HUES64 (cell line): Measurements from ENCODE around the gene MAD2L2.

Experiments
- H3K27ac ChIP-seq: 2 replicates; pipeline ENCODE4 v1.7.0; 2013; ENCODE audit warnings: low read depth, low read length, inconsistent platforms
- H3K27me3 ChIP-seq: 2 replicates; pipeline ENCODE4 v1.6.1; 2013; ENCODE audit warnings: mild to moderate bottlenecking, low read length; ENCODE audit not compliant: insufficient read depth
- H3K36me3 ChIP-seq: 2 replicates; pipeline ENCODE4 v1.6.1; 2013; ENCODE audit warnings: mild to moderate bottlenecking, low read length; ENCODE audit not compliant: insufficient read depth
- H3K4me1 ChIP-seq: 2 replicates; pipeline ENCODE4 v1.6.1; 2013; ENCODE audit warnings: mild to moderate bottlenecking, low read length, moderate library complexity; ENCODE audit not compliant: insufficient read depth
- H3K4me3 ChIP-seq: 2 replicates; pipeline ENCODE4 v1.5.1; 2013; ENCODE audit warnings: mild to moderate bottlenecking, low read length, moderate library complexity
- H3K9ac ChIP-seq: 2 replicates; pipeline ENCODE4 v1.6.1; 2013; ENCODE audit warnings: mild to moderate bottlenecking, low read depth, low read length
- H3K9me3 ChIP-seq: 2 replicates; pipeline ENCODE4 v1.6.1; 2013; ENCODE audit warnings: low read depth, low read length; ENCODE audit not compliant: insufficient read depth
- WGBS: fragments of 150-250, 120-280 bp; methylation state at CpG from one replicate; pipeline ENCODE4 v1.1.7; 2013; ENCODE audit warnings: missing lambda C conversion rate; 5-methylcytosine and 5-hydroxymethylcytosine counted together

The MAD2L2 gene

DNA sequence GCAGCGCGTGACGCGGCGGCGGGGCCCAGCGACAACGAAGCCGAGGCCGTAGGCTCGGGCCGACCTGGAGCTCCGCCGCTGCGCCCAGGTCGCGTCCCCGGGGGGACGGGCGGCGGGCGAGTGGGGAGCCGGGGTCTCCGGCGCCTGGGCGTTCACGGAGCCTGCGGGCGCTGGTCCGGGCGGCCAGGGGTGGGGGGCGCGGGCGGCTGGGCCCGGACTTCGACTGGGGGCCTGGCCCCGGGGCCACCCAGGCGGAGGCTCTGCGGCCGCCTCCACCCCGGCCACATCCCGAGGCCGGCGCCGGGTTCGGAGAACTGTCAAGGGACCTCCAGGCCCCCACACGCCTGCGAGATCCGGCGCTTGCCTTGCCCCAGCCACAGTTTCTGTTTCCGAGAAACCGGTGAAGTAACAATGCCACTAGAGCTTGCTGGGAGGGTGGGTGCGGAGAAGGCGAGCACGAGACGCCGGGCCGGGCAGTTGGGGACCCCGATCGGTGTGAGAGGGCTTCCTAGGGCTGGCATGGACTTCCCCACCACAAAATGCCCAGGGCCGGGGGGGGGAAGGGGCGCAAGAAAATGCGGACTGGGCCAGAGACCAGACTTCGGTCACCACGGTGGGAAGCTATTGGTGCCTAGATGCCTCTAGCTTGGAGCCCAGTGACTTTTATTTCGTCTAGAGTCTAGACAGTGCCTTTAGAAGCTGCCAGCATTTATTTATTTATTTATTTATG, 16.4 kb downstream of the MAD2L2 start:
- Histone ChIP-seq H3K27ac (peak overlapping the region; percentile 58; the same call in 1 of the 2 replicates), H3K9ac (peak overlapping the region; percentile 66)

DNA sequence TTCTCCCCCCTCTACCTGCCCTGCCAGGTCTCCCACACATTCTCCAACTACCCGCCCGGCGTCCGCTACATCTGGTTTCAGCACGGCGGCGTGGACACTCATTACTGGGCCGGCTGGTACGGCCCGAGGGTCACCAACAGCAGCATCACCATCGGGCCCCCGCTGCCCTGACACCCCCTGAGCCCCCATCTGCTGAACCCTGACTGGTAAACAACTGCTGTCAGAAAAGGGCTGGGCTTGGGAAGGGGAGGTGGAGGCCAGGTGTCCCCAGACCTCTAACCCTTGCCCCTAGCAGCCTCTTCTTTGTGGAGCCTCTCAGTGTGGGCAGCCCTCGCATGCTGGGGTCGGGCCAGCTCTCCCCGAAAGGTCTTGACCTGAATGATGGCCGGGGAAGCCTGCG, 19.8 kb downstream of the MAD2L2 start:
- Histone ChIP-seq H3K36me3 (peaks cover 42% of the 10 kb centered on the region), H3K27ac (no peak overlapping the region), H3K4me3 (no peak overlapping the region), H3K4me1 (no peaks in the 10 kb centered on the region), H3K27me3 (0 out of 2 replicates have a peak, but pooled peaks cover 2% of the 10 kb centered on the region), H3K9ac (no peak overlapping the region), H3K9me3 (no peaks in the 10 kb centered on the region)
- WGBS: 96% methylated on average over 17 of the region's 17 CpGs

More for the DNA sequence above, 16.4 kb downstream of the MAD2L2 start:
- Histone ChIP-seq H3K4me3 (peak overlapping the region; percentile 58), H3K36me3 (peaks cover 36% of the 10 kb centered on the region), H3K9me3 (no peaks in the 10 kb centered on the region), H3K4me1 (no peaks in the 10 kb centered on the region), H3K27me3 (0 out of 2 replicates have a peak, but pooled peaks cover 2% of the 10 kb centered on the region)
- 3% methylated on average over 66 of the region's 66 CpGs for WGBS

DNA sequence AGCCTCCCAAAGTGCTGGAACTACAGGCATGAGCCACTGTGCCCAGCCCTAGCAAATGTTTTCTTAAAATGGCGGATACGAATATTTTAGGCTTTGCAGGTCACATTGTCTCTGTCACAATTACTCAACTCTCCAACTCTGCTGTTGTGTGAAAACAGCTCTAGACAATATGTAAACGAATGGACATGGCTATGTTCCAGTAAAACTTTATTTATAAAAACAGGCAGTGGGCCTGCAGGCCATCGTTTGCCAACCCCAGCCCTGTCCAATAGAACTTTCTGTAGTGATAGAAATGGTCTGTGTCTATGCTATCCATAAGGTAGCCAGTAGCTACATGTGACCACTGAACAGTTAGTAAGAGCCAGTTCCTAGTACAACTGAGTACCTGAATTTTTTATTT, 21.2 kb downstream of the MAD2L2 start:
- Histone ChIP-seq H3K4me3 (no peak overlapping the region), H3K9ac (no peak overlapping the region), H3K9me3 (no peaks in the 10 kb centered on the region), H3K36me3 (peaks cover 42% of the 10 kb centered on the region), H3K27me3 (0 out of 2 replicates have a peak, but pooled peaks cover 2% of the 10 kb centered on the region), H3K4me1 (0 out of 2 replicates have a peak, but pooled peaks cover 3% of the 10 kb centered on the region), H3K27ac (no peak overlapping the region)
- 91% methylated on average over 4 of the region's 4 CpGs for WGBS

DNA sequence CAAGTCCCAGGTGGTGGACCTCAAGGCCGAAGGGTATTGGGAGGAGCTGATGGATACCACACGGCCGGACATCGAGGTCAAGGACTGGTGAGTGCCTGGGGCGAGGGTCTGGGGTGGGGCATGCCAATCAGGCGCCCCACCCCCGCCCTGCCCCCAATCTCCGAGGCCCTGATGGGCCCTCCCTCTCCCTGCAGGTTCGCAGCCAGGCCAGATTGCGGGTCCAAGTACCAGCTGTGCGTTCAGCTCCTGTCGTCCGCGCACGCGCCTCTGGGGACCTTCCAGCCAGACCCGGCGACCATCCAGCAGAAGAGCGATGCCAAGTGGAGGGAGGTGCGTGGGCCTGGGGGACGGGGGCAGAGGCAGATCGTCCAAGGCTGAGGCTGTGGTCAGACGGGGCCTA, 22.4 kb downstream of the MAD2L2 start:
- H3K9me3 ChIP-seq: no peaks in the 10 kb centered on the region
- H3K9ac ChIP-seq: no peak overlapping the region
- WGBS: 94% methylated on average over 23 of the region's 23 CpGs
- no peak overlapping the region for H3K4me3 ChIP-seq
- peaks cover 5% of the 10 kb centered on the region; the same call in 1 of the 2 replicates for H3K4me1 ChIP-seq
- H3K27ac ChIP-seq: no peak overlapping the region
- peaks cover 42% of the 10 kb centered on the region for H3K36me3 ChIP-seq
- H3K27me3 ChIP-seq: peaks cover 8% of the 10 kb centered on the region

DNA sequence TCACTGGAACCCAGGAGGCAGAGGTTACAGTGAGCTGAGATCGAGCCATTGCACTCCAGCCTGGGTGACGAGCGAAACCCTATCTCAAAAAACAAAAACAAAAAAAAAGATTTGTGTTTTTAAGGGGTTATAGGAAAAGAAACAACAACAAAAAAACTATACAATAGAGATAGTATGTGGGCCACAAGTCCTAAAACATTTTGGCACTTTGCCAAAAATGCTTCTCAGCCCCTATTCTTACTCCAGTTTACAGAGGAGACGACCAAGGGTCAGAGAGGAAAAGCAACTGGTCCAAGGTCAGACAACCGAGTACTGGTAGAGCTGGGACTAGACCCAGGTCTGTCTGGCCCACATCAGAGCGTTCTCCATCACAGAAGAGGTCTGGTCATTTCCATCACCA, 23.3 kb downstream of the MAD2L2 start:
- Histone ChIP-seq H3K9ac (no peak overlapping the region), H3K9me3 (no peaks in the 10 kb centered on the region), H3K27ac (no peak overlapping the region), H3K4me1 (peaks cover 12% of the 10 kb centered on the region), H3K27me3 (peaks cover 14% of the 10 kb centered on the region), H3K4me3 (no peak overlapping the region), H3K36me3 (peaks cover 41% of the 10 kb centered on the region)
- 94% methylated on average over 4 of the region's 6 CpGs for WGBS

DNA sequence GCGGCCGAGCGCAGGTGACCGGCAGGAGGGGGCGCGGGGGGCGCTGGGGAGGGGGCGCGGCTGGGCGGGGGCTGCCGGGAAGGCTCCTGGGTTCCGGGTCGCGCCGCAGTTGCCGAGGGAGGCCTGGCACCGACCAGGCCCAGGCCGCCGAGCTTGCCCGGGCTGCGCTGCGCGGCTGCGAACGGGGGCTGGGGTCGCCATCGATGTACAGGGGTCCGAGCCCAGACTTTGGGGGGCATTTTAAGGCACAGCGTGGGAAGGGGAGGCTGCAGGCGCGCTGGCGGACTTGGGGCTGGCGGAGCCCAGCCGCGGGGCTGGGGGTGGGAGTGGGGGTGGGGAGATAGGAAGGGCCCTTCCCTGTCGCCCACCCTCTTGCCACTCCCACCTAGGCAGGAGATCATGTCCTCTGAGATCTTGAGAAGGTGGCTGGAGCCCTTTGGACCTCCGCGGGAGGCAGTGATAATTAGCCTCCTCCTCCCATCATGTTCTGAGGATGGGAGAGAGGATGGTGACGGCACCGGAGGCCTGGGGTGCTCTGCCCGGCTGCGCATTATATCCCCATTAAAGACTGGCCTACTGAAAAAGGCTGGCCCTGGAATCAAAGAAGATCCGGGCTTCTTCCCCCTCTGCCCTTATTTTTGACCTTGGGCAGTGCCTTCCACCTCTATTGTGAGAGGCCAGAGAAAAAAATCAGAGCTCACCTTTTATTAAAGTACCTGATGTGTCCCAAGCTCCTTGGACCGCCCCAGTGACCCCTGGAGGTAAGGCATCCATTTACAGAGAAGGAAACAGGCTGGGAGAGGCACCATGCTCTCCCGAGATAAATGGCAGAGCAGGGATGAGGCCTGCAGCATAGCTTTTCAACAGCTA, 25.8 kb downstream of the MAD2L2 start:
- H3K27ac ChIP-seq: no peak overlapping the region
- peaks cover 22% of the 10 kb centered on the region for H3K36me3 ChIP-seq
- peaks cover 19% of the 10 kb centered on the region for H3K4me1 ChIP-seq
- H3K27me3 ChIP-seq: peaks cover 33% of the 10 kb centered on the region
- peak overlapping the region; percentile 49; the same call in 1 of the 2 replicates for H3K9ac ChIP-seq
- peak overlapping the region; percentile 74 for H3K4me3 ChIP-seq
- WGBS: 9% methylated on average over 38 of the region's 45 CpGs
- H3K9me3 ChIP-seq: no peaks in the 10 kb centered on the region

DNA sequence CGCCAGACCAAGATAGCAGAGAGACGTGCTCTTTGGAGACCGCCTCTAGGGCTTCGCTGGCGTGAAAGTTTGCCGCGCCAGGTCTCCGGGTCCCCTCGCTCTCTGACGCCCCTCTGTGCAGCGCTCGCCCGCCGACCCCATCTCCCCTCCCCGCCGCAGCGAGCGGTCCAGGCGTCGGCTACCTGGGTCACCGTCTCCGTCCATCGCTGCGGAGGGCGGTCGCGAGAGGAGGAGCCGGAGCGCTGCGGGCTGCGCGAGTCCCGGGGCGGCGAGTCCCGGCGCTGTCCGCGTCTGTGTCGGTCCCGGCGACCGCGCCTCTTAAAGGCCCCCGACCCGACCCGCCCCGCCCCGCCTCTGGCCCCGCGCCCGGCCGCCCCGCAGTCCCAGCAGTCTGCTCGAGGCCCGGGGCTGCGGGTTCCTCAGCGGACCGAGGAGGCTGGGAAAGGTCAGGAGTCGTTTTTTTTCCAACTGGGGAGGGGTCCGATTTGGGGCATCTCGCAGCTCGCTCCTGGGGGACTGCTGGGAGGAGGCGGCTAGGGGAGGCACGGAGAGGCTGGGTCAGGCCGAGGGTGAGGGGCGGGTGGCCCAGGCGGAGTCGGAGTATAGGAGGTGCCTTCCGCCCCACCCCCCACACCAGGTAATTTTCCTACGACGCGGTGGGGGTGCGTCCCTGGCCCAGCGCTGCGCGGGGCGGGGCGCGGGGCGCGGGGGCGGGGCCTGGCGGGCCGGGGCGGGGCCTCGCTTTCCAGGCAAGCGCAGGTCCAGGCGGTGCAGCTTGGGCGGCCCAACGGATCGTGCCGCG, 26.6 kb downstream of the MAD2L2 start, which contains the start of the genes FBXO2 and FBXO44:
FBXO2 (minus strand) TSS at position 293 of the 802 bp plus-strand sequence; CDS start at position 204, 89 bp downstream.
FBXO44 (plus strand) TSS at position 741 of the 802 bp plus-strand sequence. CDS start 959 bp downstream, outside the sequence.
- under 1% methylated on average over 89 of the region's 94 CpGs for WGBS
- Histone ChIP-seq H3K27me3 (peaks cover 41% of the 10 kb centered on the region), H3K4me1 (peaks cover 24% of the 10 kb centered on the region), H3K4me3 (peak within 1 kb of the TSS; percentile 74), H3K9ac (peak within 1 kb of the TSS; percentile 56), H3K36me3 (peaks cover 16% of the 10 kb centered on the region), H3K9me3 (no peaks in the 10 kb centered on the region), H3K27ac (no peak within 1 kb of the TSS; the same call in 1 of the 2 replicates)

DNA sequence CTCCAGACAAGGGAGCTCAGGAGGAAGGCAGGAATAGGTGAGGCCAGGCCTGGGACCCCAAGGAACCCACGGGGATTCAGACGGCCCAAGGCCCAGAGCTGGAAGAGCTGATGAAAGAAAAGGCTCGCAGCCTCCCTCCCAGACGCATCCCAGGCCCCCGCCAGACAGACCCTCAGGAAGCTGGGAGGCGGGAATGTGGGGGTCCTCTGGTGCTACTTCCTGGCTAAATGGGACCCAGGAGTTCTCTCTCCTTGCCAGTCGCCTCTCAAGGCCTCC, 27.1 kb downstream of the MAD2L2 start:
- peaks cover 43% of the 10 kb centered on the region for H3K27me3 ChIP-seq
- H3K9me3 ChIP-seq: no peaks in the 10 kb centered on the region
- H3K4me1 ChIP-seq: peaks cover 24% of the 10 kb centered on the region
- H3K36me3 ChIP-seq: peaks cover 15% of the 10 kb centered on the region
- H3K4me3 ChIP-seq: peak overlapping the region; percentile 74
- 35% methylated on average over 7 of the region's 7 CpGs for WGBS
- peak overlapping the region; percentile 56 for H3K9ac ChIP-seq
- no peak overlapping the region for H3K27ac ChIP-seq

DNA sequence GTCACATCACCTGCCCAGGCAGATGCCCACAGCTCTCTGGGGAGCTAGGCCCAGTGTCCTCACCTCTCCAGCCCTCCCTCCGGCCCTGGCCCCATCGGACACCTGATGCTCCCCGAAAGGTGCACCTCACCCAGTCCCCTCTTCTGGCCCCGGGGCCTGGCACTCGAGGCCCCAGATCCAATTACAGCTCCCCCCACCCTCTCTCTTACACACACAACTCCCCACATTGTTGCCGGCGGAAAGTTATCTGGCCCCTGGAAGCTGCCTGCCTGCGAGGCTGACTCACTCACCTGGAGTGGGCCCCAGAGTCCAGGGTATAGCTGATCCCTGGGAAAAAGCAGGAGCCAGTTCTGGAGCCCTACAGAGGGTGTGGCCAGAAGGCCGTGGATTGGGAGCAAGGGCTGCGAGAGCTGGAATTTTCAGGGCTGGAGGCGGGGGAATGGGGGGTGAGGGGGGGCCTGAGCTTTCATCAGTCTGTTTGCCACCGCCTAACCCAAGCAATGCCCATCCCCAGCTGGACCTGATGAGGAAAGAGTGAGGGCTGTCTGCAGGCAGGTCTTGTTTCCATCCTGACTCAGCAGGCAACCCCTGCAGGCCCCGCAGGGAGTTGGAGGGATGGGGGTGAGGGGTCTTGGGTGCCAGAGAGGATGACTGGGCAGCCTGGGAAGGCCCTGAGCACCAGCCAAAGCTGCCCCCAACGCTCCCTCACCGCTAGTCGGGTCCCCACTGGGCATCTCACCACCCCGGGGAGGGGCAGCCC, 27.7 kb downstream of the MAD2L2 start:
- Histone ChIP-seq H3K4me1 (peaks cover 27% of the 10 kb centered on the region), H3K27ac (no peak overlapping the region), H3K9ac (peak overlapping the region; percentile 56), H3K4me3 (peak overlapping the region; percentile 74), H3K27me3 (peaks cover 43% of the 10 kb centered on the region), H3K36me3 (peaks cover 15% of the 10 kb centered on the region), H3K9me3 (no peaks in the 10 kb centered on the region)
- 59% methylated on average over 17 of the region's 17 CpGs for WGBS

DNA sequence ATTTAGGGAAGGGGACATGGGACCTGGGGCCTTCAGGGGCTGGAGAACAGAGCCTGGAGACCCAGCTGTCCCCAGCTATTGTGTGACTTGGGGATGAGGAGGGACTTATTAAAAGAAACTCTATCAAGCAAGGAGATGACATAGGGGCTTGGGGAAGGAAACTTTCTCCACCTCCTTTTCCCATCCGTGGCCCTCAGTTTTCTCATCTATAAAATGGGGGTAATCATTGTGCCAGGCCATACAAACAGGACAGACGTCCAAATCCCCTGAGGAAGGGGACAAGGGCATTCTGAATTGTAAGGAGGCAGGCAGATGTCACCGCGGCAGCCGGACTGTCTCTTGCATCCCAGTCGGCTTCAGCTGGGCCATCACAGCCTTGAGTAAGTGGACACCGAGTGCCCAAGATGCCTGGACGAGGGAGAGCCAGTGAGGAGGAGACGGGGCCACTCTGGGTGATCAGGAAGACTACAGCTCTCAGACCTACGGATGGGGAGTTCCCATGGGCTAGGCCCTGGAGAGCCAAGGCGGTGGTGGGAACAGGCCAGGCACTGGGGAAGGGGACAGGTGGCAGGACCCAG, 28.7 kb downstream of the MAD2L2 start:
- H3K27me3 ChIP-seq: peaks cover 43% of the 10 kb centered on the region
- no peak overlapping the region for H3K27ac ChIP-seq
- peaks cover 7% of the 10 kb centered on the region for H3K36me3 ChIP-seq
- H3K9me3 ChIP-seq: no peaks in the 10 kb centered on the region
- H3K4me3 ChIP-seq: no peak overlapping the region
- peaks cover 29% of the 10 kb centered on the region for H3K4me1 ChIP-seq
- 92% methylated on average over 11 of the region's 11 CpGs for WGBS
- H3K9ac ChIP-seq: no peak overlapping the region
